ENCODE results near the gene SPEG. TPM values are rescaled to one million over a fixed set of nuclear protein-coding genes. Genes with fewer than 3 reads are reported as not detected.

SPEG gene
- total RNA-seq, 2 experiments from 2014 or later: 2.1 to 2.3 TPM

DNA sequence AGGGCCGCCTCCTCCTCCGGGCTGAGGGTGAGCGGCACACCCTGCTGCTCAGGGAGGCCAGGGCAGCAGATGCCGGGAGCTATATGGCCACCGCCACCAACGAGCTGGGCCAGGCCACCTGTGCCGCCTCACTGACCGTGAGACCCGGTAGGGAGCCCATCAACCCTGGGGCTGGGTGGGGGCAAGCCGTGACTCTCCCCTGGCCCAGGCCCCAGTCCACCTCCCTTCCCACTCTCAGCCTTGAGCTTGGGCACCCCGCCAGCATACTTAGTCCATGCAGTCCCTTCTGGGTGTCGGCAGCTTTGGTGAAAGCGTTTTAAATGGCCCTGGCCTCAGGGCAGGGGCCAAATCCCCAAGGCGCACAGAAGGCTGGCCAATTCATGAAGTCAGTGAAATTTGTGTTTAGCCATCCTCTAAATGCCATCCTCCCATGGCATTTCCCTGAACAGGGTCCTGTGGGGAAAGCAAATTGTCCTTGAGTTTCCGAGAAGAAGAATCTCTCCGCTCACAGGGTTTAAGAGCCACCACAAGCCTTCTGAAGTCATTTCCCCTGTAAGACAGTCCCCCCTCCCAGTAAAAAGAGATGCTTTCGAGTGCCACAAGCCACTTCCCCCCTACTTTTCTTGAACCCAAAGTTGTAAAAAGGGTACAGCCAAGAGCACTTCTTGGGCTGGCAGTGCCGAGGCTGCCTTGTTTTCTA is 17.2 kb downstream of the SPEG start:
- ATAC-seq: no peak
- no peak overlapping the region for H3K27ac Mint-ChIP-seq
- CTCF ChIA-PET: interaction anchor here (3.2 to 5.1 kb wide), 2 partner anchors 25 to 78 kb away, joined by 14 to 19 read pairs; no protein-coding TSS in a partner anchor

DNA sequence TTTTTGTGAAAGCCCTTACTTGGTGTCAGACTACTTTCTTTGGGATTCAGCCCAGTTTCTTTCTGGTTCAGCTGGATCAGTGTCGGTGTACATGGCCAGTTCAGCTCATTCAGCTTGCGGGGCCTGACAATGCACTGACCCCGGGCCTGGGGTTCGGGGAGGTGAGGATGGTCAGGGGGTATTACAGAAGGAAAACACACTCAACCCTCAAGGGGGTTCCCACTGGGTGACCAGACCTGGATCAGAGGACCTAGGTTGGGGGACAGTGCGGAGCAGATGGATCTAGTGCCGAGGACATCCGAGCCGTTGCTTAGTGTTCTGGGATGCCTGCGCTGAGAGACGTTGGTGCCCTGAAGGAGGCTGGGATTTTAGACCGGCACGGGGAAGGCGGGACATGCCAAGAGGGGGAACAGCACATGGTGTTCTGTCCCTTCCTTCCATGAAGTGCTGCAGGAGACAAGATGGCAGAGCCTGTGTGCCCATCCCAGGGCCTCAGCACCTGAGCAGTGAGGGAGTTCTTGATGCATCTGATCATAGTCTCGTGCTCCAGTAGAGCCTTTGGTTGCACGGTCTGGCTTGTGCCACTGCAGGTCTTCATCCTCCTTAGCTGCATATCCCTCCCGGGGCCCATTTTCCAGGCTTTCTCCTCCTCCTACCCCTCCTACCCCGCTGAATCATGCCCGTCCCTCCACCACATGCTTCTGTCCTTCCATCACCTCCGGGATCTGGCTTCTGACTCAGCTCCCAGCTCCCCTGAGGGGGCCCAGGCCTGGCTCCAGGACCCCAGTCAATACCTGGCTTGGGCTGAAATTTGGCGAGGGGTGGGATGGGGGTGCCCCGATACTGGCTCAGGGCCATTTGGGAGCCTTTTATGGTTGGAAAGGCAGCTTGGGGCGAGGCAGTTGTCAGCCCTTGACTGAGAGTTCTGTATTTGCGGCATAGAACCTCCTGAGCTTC is 18.0 kb downstream of the SPEG start:
- Mint-ChIP-seq H3K9me3 (no peaks in the 10 kb centered on the region), H3K27me3 (peaks cover 8% of the 10 kb centered on the region), H3K4me3 (no peak overlapping the region), H3K27ac (no peak overlapping the region), H3K36me3 (ENCODE audit: low read depth) (no peaks in the 10 kb centered on the region), H3K4me1 (ENCODE audit: low read depth) (peaks cover 22% of the 10 kb centered on the region)
- intact Hi-C loops (cut with micrococcal nuclease): no loop called here
- POLR2A ChIA-PET: interaction anchor here (0.8 to 1.3 kb wide), 2 partner anchors 23 to 145 kb away, joined by 3 read pairs; partner anchors contain the start of gene STK11IP
- no peak for ATAC-seq
- TF ChIP-seq CTCF (IDR thresholded peaks at IDR 0.05): no peak
- CTCF ChIA-PET: interaction anchor here (2.9 to 5.1 kb wide), 3 partner anchors 24 to 77 kb away, joined by 11 to 19 read pairs (median 14); no protein-coding TSS in a partner anchor
- DNase-seq: no peak

More for the DNA sequence above, 17.2 kb downstream of the SPEG start:
- Mint-ChIP-seq H3K4me3 (no peak overlapping the region), H3K4me1 (ENCODE audit: low read depth) (peaks cover 22% of the 10 kb centered on the region), H3K27me3 (peaks cover 8% of the 10 kb centered on the region), H3K9me3 (no peaks in the 10 kb centered on the region), H3K36me3 (ENCODE audit: low read depth) (no peaks in the 10 kb centered on the region)
- intact Hi-C loops (cut with micrococcal nuclease): no loop called here
- POLR2A ChIA-PET: no interaction called here
- no peak for TF ChIP-seq CTCF (IDR thresholded peaks at IDR 0.05)
- DNase-seq: no peak

DNA sequence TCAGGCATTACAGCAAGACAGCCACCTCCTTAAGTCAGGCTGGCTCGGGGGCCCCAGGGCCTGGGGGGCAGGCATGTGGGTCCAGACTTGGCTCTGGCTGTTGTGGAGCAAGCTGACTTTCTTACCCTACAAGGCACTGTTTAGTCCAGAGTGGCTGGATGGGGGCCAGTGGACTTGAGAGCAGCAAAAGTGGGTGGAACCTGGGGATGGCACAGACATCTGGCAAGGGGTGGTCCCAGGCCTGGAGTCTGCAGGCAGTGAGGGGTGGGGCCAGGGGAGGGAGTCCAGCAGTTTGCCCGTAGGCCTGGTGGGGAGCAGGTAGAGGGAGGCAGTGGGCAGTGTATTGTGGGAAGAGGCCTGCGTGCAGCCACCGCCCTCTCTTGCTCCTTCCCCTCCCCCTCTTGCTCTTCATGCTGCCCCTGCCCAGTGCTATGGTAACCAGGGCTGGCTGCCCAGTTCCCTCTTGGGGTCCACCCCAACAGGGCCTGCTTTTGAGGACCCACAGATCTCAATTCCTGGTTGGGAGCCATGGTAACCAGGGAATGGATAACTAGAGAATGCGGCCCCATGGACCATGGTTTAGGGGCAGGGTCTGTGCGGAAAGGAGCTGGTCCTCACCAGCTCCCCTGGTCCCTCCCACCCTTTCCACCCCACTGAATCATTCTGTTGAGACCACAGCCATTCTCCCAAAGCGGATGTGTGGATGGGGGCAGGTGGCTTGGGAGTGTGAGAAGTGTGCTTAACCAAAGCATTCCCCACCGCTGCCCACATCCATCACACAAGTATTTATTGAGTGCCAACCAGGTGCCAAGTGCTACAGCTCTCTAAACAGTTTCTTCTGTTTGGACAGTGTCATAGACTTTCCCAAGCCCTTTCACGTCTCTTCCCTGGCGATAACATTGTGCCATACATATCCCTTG is 19.3 kb downstream of the SPEG start:
- no peak for TF ChIP-seq CTCF (IDR thresholded peaks at IDR 0.05)
- intact Hi-C loops (cut with micrococcal nuclease): no loop called here
- Mint-ChIP-seq H3K9me3 (no peaks in the 10 kb centered on the region), H3K4me3 (no peak overlapping the region), H3K27ac (no peak overlapping the region), H3K36me3 (ENCODE audit: low read depth) (no peaks in the 10 kb centered on the region), H3K27me3 (peaks cover 8% of the 10 kb centered on the region), H3K4me1 (ENCODE audit: low read depth) (peaks cover 33% of the 10 kb centered on the region)
- CTCF ChIA-PET: interaction anchor here (0.8 to 5.1 kb wide), 4 partner anchors 23 to 76 kb away, joined by 3 to 19 read pairs (median 12); a partner anchor contains a TSS
- DNase-seq (no peak), ATAC-seq (no peak)
- POLR2A ChIA-PET: interaction anchor here (0.8 to 1.3 kb wide), 2 partner anchors 22 to 143 kb away, joined by 3 read pairs; partner anchors contain the start of gene STK11IP

DNA sequence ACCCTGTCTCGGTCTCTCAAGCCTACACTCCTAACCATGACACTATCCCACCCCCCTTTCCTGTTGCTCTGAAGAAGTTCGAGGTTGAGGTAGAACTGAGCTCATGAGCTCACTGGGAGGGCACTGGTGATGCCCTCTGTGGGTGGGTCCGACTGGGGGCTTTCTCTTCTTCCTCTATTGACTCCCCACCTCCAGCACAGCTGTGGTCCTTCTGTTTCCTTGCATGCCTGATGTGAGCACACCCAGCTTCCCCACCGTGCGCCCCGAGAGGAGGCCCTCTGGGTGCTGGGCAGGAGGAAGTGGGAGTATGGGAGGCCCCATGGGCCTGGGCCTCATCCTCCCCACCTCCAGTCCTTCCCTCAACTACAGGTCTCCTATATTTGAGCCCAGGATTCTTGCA is 20.9 kb downstream of the SPEG start:
- intact Hi-C loops (cut with micrococcal nuclease): no loop called here
- Mint-ChIP-seq H3K4me1 (ENCODE audit: low read depth) (peaks cover 32% of the 10 kb centered on the region), H3K4me3 (no peak overlapping the region), H3K27ac (no peak overlapping the region), H3K9me3 (no peaks in the 10 kb centered on the region), H3K36me3 (ENCODE audit: low read depth) (no peaks in the 10 kb centered on the region), H3K27me3 (peaks cover 2% of the 10 kb centered on the region)
- POLR2A ChIA-PET: no interaction called here
- no peak for DNase-seq
- no peak for TF ChIP-seq CTCF (IDR thresholded peaks at IDR 0.05)
- no peak for ATAC-seq
- CTCF ChIA-PET: interaction anchor here (0.7 to 5.1 kb wide), 8 partner anchors 7 to 75 kb away, joined by 3 to 38 read pairs (median 8); no protein-coding TSS in a partner anchor

Measured in activated CD8-positive, alpha-beta T cell treated with anti-CD3 and anti-CD28 coated beads for 36 hours (primary cell).